ENCODE measurements around the gene RRH. TPM values are rescaled to one million over a fixed set of nuclear protein-coding genes. Genes with fewer than 3 reads are reported as not detected.

RRH gene
- total and polyA plus RNA-seq, 2 of the 4 experiments (the other 2 are of a cell fraction), result 0.05 TPM; not detected in 1

DNA sequence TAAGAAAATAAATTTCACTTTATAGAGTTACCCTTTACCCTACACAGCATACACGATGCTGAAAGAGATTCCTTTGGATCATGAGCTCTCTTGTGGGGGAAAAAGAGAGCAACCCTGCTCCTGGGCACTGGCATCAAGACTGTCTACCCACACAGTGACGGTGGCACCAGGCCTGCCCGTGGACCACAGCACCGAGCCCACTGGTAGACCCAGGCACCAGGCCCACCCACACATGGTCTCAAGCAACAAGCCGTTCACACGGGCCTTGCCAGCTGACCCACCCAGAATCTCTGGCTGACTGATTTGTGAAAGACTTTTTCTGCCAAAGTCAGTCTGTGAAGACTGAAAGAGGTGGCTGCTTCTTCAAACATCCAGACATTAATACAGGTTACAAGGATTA is 32.7 kb upstream of the RRH start:
- Histone ChIP-seq H3K9me3 (ENCODE audit: control insufficient read depth, insufficient read depth, low read length) (no peaks in the 10 kb centered on the region), H3K4me2 (ENCODE audit: low read depth, low read length) (no peak overlapping the region), H4K91ac (ENCODE audit: insufficient read depth, low read depth, low read length) (no peak overlapping the region), H2BK120ac (ENCODE audit: low read depth, low read length) (no peak overlapping the region), H3K56ac (ENCODE audit: extremely low read depth, insufficient read depth, low read length) (no peak overlapping the region), H3K9me1 (ENCODE audit: insufficient read depth, low read length) (no peaks in the 10 kb centered on the region), H4K5ac (ENCODE audit: low read depth, low read length) (no peak overlapping the region), H3K9ac (ENCODE audit: low read depth, low read length) (no peak overlapping the region), H3K4ac (ENCODE audit: low read depth, low read length) (no peak overlapping the region), H2BK5ac (ENCODE audit: low read depth, low read length, poor library complexity, severe bottlenecking) (no peak overlapping the region), H3K27ac (ENCODE audit: insufficient read depth, low read length) (no peak overlapping the region), H2BK20ac (ENCODE audit: low read depth, low read length) (no peak overlapping the region), H3K36me3 (ENCODE audit: control insufficient read depth, insufficient read depth, low read length) (no peaks in the 10 kb centered on the region), H3K14ac (replicated peaks; ENCODE audit: low read depth, low read length) (no peak overlapping the region), H4K20me1 (ENCODE audit: insufficient read depth, low read length) (no peaks in the 10 kb centered on the region), H2AK5ac (ENCODE audit: low read depth, low read length) (no peak overlapping the region), H2AK9ac (replicated peaks; ENCODE audit: low read depth, low read length, poor library complexity) (no peak overlapping the region), H2AFZ (replicated peaks; ENCODE audit: low read length, poor library complexity) (no peak overlapping the region), H4K8ac (ENCODE audit: low read depth in 2 of 2, low read length in 2 of 2) (no peak overlapping the region), H3K27me3 (ENCODE audit: control insufficient read depth, insufficient read depth, low read length) (peaks cover 1% of the 10 kb centered on the region; the same call in 1 of the 2 replicates), H3K23ac (ENCODE audit: low read depth, low read length) (no peak overlapping the region), H2BK15ac (ENCODE audit: low read depth, low read length) (no peak overlapping the region), H3K4me3 (ENCODE audit: insufficient read depth, low read depth, low read length) (no peak overlapping the region), H3K79me1 (ENCODE audit: low read depth in 1 of 2, low read length in 2 of 2) (no peaks in the 10 kb centered on the region), H3K18ac (ENCODE audit: low read depth, low read length) (no peak overlapping the region), H3K4me1 (ENCODE audit: control insufficient read depth, insufficient read depth, low read length) (no peaks in the 10 kb centered on the region)
- TF ChIP-seq, protein P1, sequence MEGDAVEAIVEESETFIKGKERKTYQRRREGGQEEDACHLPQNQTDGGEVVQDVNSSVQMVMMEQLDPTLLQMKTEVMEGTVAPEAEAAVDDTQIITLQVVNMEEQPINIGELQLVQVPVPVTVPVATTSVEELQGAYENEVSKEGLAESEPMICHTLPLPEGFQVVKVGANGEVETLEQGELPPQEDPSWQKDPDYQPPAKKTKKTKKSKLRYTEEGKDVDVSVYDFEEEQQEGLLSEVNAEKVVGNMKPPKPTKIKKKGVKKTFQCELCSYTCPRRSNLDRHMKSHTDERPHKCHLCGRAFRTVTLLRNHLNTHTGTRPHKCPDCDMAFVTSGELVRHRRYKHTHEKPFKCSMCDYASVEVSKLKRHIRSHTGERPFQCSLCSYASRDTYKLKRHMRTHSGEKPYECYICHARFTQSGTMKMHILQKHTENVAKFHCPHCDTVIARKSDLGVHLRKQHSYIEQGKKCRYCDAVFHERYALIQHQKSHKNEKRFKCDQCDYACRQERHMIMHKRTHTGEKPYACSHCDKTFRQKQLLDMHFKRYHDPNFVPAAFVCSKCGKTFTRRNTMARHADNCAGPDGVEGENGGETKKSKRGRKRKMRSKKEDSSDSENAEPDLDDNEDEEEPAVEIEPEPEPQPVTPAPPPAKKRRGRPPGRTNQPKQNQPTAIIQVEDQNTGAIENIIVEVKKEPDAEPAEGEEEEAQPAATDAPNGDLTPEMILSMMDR (conservative IDR thresholded peaks at IDR 0.05; ENCODE audit: low read depth, low read length), result no peak
- no peak for TF ChIP-seq RAD21 (IDR thresholded peaks at IDR 0.05; ENCODE audit: low read length)
- no peak for TF ChIP-seq POLR2A (IDR thresholded peaks at IDR 0.05; ENCODE audit: low read depth, low read length)
- TF ChIP-seq RFX5 (IDR thresholded peaks at IDR 0.05; ENCODE audit: low read depth, low read length), result no peak
- TF ChIP-seq MXI1 (IDR thresholded peaks at IDR 0.05; ENCODE audit: borderline replicate concordance, low read depth, low read length), result no peak
- no peak for TF ChIP-seq MAZ (IDR thresholded peaks at IDR 0.05; ENCODE audit: borderline replicate concordance, low read depth, low read length)
- TF ChIP-seq FOS (IDR thresholded peaks at IDR 0.05; ENCODE audit: low read depth, low read length), result no peak
- TF ChIP-seq, protein P2, sequence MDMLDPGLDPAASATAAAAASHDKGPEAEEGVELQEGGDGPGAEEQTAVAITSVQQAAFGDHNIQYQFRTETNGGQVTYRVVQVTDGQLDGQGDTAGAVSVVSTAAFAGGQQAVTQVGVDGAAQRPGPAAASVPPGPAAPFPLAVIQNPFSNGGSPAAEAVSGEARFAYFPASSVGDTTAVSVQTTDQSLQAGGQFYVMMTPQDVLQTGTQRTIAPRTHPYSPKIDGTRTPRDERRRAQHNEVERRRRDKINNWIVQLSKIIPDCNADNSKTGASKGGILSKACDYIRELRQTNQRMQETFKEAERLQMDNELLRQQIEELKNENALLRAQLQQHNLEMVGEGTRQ (IDR thresholded peaks at IDR 0.05; ENCODE audit: low read depth, low read length), result no peak
- TF ChIP-seq, protein P3, sequence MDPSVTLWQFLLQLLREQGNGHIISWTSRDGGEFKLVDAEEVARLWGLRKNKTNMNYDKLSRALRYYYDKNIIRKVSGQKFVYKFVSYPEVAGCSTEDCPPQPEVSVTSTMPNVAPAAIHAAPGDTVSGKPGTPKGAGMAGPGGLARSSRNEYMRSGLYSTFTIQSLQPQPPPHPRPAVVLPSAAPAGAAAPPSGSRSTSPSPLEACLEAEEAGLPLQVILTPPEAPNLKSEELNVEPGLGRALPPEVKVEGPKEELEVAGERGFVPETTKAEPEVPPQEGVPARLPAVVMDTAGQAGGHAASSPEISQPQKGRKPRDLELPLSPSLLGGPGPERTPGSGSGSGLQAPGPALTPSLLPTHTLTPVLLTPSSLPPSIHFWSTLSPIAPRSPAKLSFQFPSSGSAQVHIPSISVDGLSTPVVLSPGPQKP (IDR thresholded peaks at IDR 0.05; ENCODE audit: borderline replicate concordance, low read depth, low read length), result no peak
- no peak for TF ChIP-seq CEBPB (IDR thresholded peaks at IDR 0.05; ENCODE audit: low read depth, low read length)
- no peak for TF ChIP-seq RCOR1 (IDR thresholded peaks at IDR 0.05; ENCODE audit: insufficient replicate concordance, low read length)
- TF ChIP-seq CHD1 (IDR thresholded peaks at IDR 0.05; ENCODE audit: low read depth, low read length), result no peak
- TF ChIP-seq BHLHE40 (IDR thresholded peaks at IDR 0.05; ENCODE audit: low read depth, low read length), result no peak
- TF ChIP-seq MAFK (IDR thresholded peaks at IDR 0.05; ENCODE audit: low read depth, low read length), result no peak
- ATAC-seq (ENCODE audit: low read depth), result no peak
- WGBS, 2 experiments (ENCODE audit: extremely low coverage in 2 of 2, insufficient read length in 1 of 2), result no CpG with 5 or more reads among the region's 6 CpGs
- no TSS peak for BruUV-seq (replicated peaks)
- no peak for DNase-seq
- POLR2A ChIA-PET (ENCODE audit: unreplicated experiment), result no interaction called here
- intact Hi-C loops (cut with micrococcal nuclease) (no loop called here), in situ Hi-C loops (cut with MboI; ENCODE audit: low sequenced_read_pairs) (no loop called here), dilution Hi-C loops (cut with HindIII; ENCODE audit: low sequenced_read_pairs, unreplicated experiment) (no loop called here)
- CTCF ChIA-PET, result interaction anchor here (0.9 kb wide), 1 partner anchor 9 kb away, joined by 3 read pairs; no protein-coding TSS in a partner anchor
